Urinary bladder (tissue), 4 donors: ENCODE results near the gene NUDT22. TPM values are rescaled to one million over a fixed set of nuclear protein-coding genes. Genes with fewer than 3 reads are reported as not detected.

ENCODE experiments used
- DNase-seq: peaks from one replicate; pipeline ENCODE4 v3.0.0-alpha.2; 2015; ENCODE audit errors: extremely low spot score
- H3K27ac ChIP-seq: one replicate; pipeline ENCODE4 v1.5.1; 2013; ENCODE audit warnings: low read depth, mild to moderate bottlenecking, moderate library complexity
- H3K36me3 ChIP-seq: one replicate; pipeline ENCODE4 v1.6.1; 2013; ENCODE audit warnings: mild to moderate bottlenecking, moderate library complexity; ENCODE audit not compliant: insufficient read depth
- H3K4me1 ChIP-seq: one replicate; pipeline ENCODE4 v1.6.1; 2013; ENCODE audit warnings: mild to moderate bottlenecking, moderate library complexity; ENCODE audit not compliant: insufficient read depth
- H3K4me3 ChIP-seq: one replicate; pipeline ENCODE4 v1.5.1; 2013; ENCODE audit warnings: low read depth, low read length
- WGBS: extraction: QIAGEN DNeasy Blood & Tissue Kit; methylation state at CpG from one replicate; pipeline ENCODE4 v1.1.7; 2013; 5-methylcytosine and 5-hydroxymethylcytosine counted together
- polyA plus RNA-seq: library from polyadenylated mRNA; stranded (reverse); fragments of 200-250 nt; gene quantifications from one replicate; pipeline ENCODE4 v1.2.3, GENCODE V29; 2013
- total RNA-seq: library from RNA; depleted of rRNA; stranded (reverse); fragments of >200 nt; gene quantifications from one replicate; pipeline ENCODE4 v1.2.3, GENCODE V29; 2014
- donor health status: healthy with polysubstance abuse.
- donor health status: healthy.

Gene NUDT22
- total and polyA plus RNA-seq, 2 donors = 15.4 to 61.0 TPM

GRCh38 chr11:64263947-64264317 is 37.9 kb downstream of the NUDT22 start:
- H3K4me1 ChIP-seq = no peaks in the 10 kb centered on the region
- no peak overlapping the region for H3K27ac ChIP-seq
- DNase-seq = no peak
- H3K36me3 ChIP-seq = peaks cover 6% of the 10 kb centered on the region
- H3K4me3 ChIP-seq = no peak overlapping the region
- WGBS = 87% methylated on average over 8 of the region's 8 CpGs

GRCh38 chr11:64264371-64264852 is 38.3 kb downstream of the NUDT22 start:
- Histone ChIP-seq H3K4me3 (no peak overlapping the region), H3K4me1 (no peaks in the 10 kb centered on the region), H3K27ac (no peak overlapping the region), H3K36me3 (peaks cover 5% of the 10 kb centered on the region)
- WGBS = 81% methylated on average over 10 of the region's 10 CpGs
- DNase-seq = no peak

- 92% methylated on average over 35 of the region's 35 CpGs for WGBS
- H3K4me1 ChIP-seq = no peaks in the 10 kb centered on the region
- no peak overlapping the region for H3K27ac ChIP-seq
- no peak overlapping the region for H3K4me3 ChIP-seq
- no peak for DNase-seq
- peaks cover 4% of the 10 kb centered on the region for H3K36me3 ChIP-seq
Measured at GRCh38 chr11:64265176-64266160, 39.4 kb downstream of the NUDT22 start.

GRCh38 chr11:64266339-64266738 is 40.3 kb downstream of the NUDT22 start:
- peaks cover 4% of the 10 kb centered on the region for H3K36me3 ChIP-seq
- no peak overlapping the region for H3K27ac ChIP-seq
- 87% methylated on average over 15 of the region's 15 CpGs for WGBS

GRCh38 chr11:64267207-64267945 is 41.3 kb downstream of the NUDT22 start:
- H3K36me3 ChIP-seq = peaks cover 4% of the 10 kb centered on the region
- 84% methylated on average over 27 of the region's 27 CpGs for WGBS
- H3K4me1 ChIP-seq = no peaks in the 10 kb centered on the region
- H3K4me3 ChIP-seq = no peak overlapping the region
- DNase-seq = no peak
- peak overlapping the region; percentile 92 for H3K27ac ChIP-seq

More at GRCh38 chr11:64266339-64266738, 40.3 kb downstream of the NUDT22 start:
- H3K4me1 ChIP-seq = no peaks in the 10 kb centered on the region
- no peak overlapping the region for H3K4me3 ChIP-seq
- DNase-seq = no peak

GRCh38 chr11:64268025-64268892 is 42.2 kb downstream of the NUDT22 start:
- Histone ChIP-seq H3K4me1 (no peaks in the 10 kb centered on the region), H3K4me3 (peak overlapping the region; percentile 59), H3K27ac (peak overlapping the region; percentile 92), H3K36me3 (no peaks in the 10 kb centered on the region)
- no peak for DNase-seq
- WGBS = 35% methylated on average over 23 of the region's 23 CpGs

GRCh38 chr11:64268893-64269539 is 42.9 kb downstream of the NUDT22 start:
- under 1% methylated on average over 34 of the region's 34 CpGs for WGBS
- peak overlapping the region; percentile 59 for H3K4me3 ChIP-seq
- no peaks in the 10 kb centered on the region for H3K36me3 ChIP-seq
- DNase-seq = no peak
- H3K27ac ChIP-seq = peak overlapping the region; percentile 92
- H3K4me1 ChIP-seq = no peaks in the 10 kb centered on the region

- H3K4me1 ChIP-seq = no peaks in the 10 kb centered on the region
- peak; percentile 99 for DNase-seq
- H3K36me3 ChIP-seq = no peaks in the 10 kb centered on the region
- peak overlapping the region; percentile 59 for H3K4me3 ChIP-seq
- H3K27ac ChIP-seq = peak overlapping the region; percentile 92
- WGBS = under 1% methylated on average over 58 of the region's 58 CpGs
Measured at GRCh38 chr11:64269540-64270220, 43.6 kb downstream of the NUDT22 start.

- Histone ChIP-seq H3K36me3 (no peaks in the 10 kb centered on the region), H3K4me3 (no peak overlapping the region), H3K4me1 (no peaks in the 10 kb centered on the region), H3K27ac (no peak overlapping the region)
- 88% methylated on average over 15 of the region's 15 CpGs for WGBS
- no peak for DNase-seq
Measured at GRCh38 chr11:64275031-64275800, 49.1 kb downstream of the NUDT22 start.

- Histone ChIP-seq H3K4me3 (no peak overlapping the region), H3K27ac (no peak overlapping the region), H3K4me1 (no peaks in the 10 kb centered on the region), H3K36me3 (no peaks in the 10 kb centered on the region)
- DNase-seq = no peak
- 75% methylated on average over 2 of the region's 2 CpGs for WGBS
Measured at GRCh38 chr11:64275841-64276240, 49.8 kb downstream of the NUDT22 start.

GRCh38 chr11:64276653-64277431 is 50.8 kb downstream of the NUDT22 start:
- WGBS = 78% methylated on average over 17 of the region's 17 CpGs
- Histone ChIP-seq H3K36me3 (no peaks in the 10 kb centered on the region), H3K4me3 (no peak overlapping the region), H3K4me1 (no peaks in the 10 kb centered on the region), H3K27ac (no peak overlapping the region)
- DNase-seq = no peak
